ENCODE measurements around the gene MCEMP1.

MCEMP1 gene

DNA sequence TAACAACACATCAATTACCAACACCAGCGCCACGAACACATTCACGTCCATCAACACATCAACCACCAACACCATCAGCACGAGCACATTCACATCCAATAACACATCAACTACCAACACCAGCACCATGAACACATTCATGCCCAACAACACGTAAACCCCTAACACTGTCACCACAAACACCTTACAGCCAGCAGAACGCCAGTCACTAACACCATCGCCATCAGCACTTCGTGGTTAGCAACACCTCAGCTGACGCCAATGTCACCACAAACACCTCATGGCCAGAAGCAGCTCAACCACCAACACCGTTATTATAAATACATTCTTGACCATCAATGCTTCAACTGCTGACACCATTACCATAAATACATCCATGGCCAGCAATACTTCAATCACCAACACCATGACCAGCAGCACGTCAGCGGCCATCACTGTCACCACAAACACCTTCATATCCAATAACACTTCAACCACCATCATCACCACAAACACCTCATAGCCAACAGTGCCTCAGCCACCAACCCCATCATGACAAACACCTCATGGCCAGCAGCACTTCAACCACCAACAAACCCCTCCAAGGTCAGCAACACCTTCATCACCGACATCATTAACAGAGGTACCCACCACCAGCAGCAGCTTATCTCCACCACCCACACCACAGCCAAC, 15.7 kb downstream of the MCEMP1 start:
- H3F3A ChIP-seq (ENCODE audit: control insufficient read depth, insufficient read depth) = no peaks in the 10 kb centered on the region
- no peaks in the 10 kb centered on the region for H3K36me3 ChIP-seq (ENCODE audit: control insufficient read depth, low read length)
- H3K27me3 ChIP-seq (ENCODE audit: control insufficient read depth, low read length) = peaks cover 24% of the 10 kb centered on the region
- no peaks in the 10 kb centered on the region for H3K9me2 ChIP-seq (replicated peaks; ENCODE audit: control insufficient read depth, low read length)
- no peaks in the 10 kb centered on the region for H3K9me3 ChIP-seq (ENCODE audit: control insufficient read depth, insufficient read depth, low read length)
- no peak overlapping the region for H3K27ac ChIP-seq (ENCODE audit: low read depth, low read length)
- no peak overlapping the region for H3K4me3 ChIP-seq (ENCODE audit: low read length)
- TF ChIP-seq EZH2phosphoT487 (IDR thresholded peaks at IDR 0.05; ENCODE audit: borderline replicate concordance, low read length) = no peak
- TF ChIP-seq, protein P1, sequence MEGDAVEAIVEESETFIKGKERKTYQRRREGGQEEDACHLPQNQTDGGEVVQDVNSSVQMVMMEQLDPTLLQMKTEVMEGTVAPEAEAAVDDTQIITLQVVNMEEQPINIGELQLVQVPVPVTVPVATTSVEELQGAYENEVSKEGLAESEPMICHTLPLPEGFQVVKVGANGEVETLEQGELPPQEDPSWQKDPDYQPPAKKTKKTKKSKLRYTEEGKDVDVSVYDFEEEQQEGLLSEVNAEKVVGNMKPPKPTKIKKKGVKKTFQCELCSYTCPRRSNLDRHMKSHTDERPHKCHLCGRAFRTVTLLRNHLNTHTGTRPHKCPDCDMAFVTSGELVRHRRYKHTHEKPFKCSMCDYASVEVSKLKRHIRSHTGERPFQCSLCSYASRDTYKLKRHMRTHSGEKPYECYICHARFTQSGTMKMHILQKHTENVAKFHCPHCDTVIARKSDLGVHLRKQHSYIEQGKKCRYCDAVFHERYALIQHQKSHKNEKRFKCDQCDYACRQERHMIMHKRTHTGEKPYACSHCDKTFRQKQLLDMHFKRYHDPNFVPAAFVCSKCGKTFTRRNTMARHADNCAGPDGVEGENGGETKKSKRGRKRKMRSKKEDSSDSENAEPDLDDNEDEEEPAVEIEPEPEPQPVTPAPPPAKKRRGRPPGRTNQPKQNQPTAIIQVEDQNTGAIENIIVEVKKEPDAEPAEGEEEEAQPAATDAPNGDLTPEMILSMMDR (IDR thresholded peaks at IDR 0.05; ENCODE audit: low read depth, low read length, poor library complexity, severe bottlenecking) = no peak
- H3K4me1 ChIP-seq (ENCODE audit: control insufficient read depth, low read length) = no peaks in the 10 kb centered on the region; the same call in 1 of the 2 replicates
- H3K79me2 ChIP-seq (ENCODE audit: control insufficient read depth, low read length) = no peaks in the 10 kb centered on the region
- no peak overlapping the region for H3K4me2 ChIP-seq (ENCODE audit: low read length)
- H4K20me1 ChIP-seq (ENCODE audit: control insufficient read depth, insufficient read depth, low read depth, low read length) = no peaks in the 10 kb centered on the region

DNA sequence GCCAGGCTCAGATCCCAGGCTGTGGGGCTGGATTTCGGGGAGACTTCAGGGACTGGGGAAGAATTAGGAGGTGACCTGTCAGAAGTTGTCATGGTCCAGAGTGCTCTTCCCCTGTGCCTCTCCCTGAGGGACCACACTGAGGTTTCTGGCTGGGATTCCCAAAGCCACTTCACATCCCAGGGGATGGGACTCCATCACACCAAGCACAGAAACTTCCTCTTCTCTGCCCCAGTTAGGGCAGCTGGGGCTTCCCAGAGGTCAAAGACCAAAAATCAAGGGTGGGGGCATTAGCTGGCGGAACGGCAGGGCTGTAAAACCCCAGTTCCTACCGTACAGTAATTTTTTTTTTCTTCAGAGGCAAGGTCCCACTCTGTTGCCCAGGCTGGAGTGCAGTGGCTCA, 17.6 kb downstream of the MCEMP1 start:
- no peaks in the 10 kb centered on the region for H3K9me3 ChIP-seq (ENCODE audit: control insufficient read depth, insufficient read depth, low read length)
- no peak overlapping the region for H3K4me3 ChIP-seq (ENCODE audit: low read length)
- no peaks in the 10 kb centered on the region for H3K9me2 ChIP-seq (replicated peaks; ENCODE audit: control insufficient read depth, low read length)
- H3K4me1 ChIP-seq (ENCODE audit: control insufficient read depth, low read length) = peaks cover 4% of the 10 kb centered on the region
- TF ChIP-seq, protein P1 (IDR thresholded peaks at IDR 0.05; ENCODE audit: low read depth, low read length, poor library complexity, severe bottlenecking) = no peak
- TF ChIP-seq EZH2phosphoT487 (IDR thresholded peaks at IDR 0.05; ENCODE audit: borderline replicate concordance, low read length) = no peak
- no peaks in the 10 kb centered on the region for H3F3A ChIP-seq (ENCODE audit: control insufficient read depth, insufficient read depth)
- H4K20me1 ChIP-seq (ENCODE audit: control insufficient read depth, insufficient read depth, low read depth, low read length) = no peaks in the 10 kb centered on the region
- H3K79me2 ChIP-seq (ENCODE audit: control insufficient read depth, low read length) = no peaks in the 10 kb centered on the region
- no peaks in the 10 kb centered on the region for H3K36me3 ChIP-seq (ENCODE audit: control insufficient read depth, low read length)
- H3K27me3 ChIP-seq (ENCODE audit: control insufficient read depth, low read length) = peaks cover 43% of the 10 kb centered on the region
- no peak overlapping the region for H3K4me2 ChIP-seq (ENCODE audit: low read length)
- no peak overlapping the region for H3K27ac ChIP-seq (ENCODE audit: low read depth, low read length)

DNA sequence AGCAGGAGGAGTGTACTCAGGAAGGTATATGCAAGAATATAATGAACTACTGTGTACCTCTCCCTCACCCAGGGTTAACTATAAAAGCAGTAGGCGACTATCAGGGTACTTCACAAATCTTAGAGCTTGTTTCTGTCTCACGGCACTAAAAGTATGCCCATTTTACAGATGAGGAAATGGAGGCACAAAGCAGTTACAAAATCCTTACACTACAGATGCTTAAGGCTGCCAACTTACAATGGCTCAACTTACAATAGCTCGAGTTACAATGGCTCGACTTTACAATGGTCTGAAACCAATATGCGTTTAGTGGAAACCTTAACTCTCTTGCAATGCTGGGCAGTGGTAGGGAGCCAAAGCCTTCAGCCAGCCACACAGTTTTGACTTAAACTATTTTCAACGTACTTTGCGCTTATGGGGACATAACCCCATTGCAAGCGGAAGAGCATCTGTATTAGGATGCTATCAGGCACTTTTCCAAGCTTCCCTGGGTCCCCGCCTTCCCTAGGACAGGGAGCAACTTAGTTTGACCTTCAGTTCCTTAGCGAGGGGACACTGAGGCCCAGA, 20.9 kb downstream of the MCEMP1 start:
- Histone ChIP-seq H3K79me2 (ENCODE audit: control insufficient read depth, low read length) (no peaks in the 10 kb centered on the region), H3K4me3 (ENCODE audit: low read length) (no peak overlapping the region), H3K9me3 (ENCODE audit: control insufficient read depth, insufficient read depth, low read length) (no peaks in the 10 kb centered on the region), H3K4me1 (ENCODE audit: control insufficient read depth, low read length) (peaks cover 26% of the 10 kb centered on the region), H4K20me1 (ENCODE audit: control insufficient read depth, insufficient read depth, low read depth, low read length) (peaks cover 4% of the 10 kb centered on the region; the same call in 1 of the 2 replicates), H3K27me3 (ENCODE audit: control insufficient read depth, low read length) (peaks cover 67% of the 10 kb centered on the region), H3F3A (ENCODE audit: control insufficient read depth, insufficient read depth) (peaks cover 7% of the 10 kb centered on the region; the same call in 1 of the 2 replicates), H3K9me2 (replicated peaks; ENCODE audit: control insufficient read depth, low read length) (no peaks in the 10 kb centered on the region), H3K36me3 (ENCODE audit: control insufficient read depth, low read length) (no peaks in the 10 kb centered on the region), H3K4me2 (ENCODE audit: low read length) (no peak overlapping the region), H3K27ac (ENCODE audit: low read depth, low read length) (no peak overlapping the region)
- TF ChIP-seq EZH2phosphoT487 (IDR thresholded peaks at IDR 0.05; ENCODE audit: borderline replicate concordance, low read length) = 0 out of 2 replicates have a peak, but pooled peaks have one; percentile 1
- TF ChIP-seq, protein P1 (IDR thresholded peaks at IDR 0.05; ENCODE audit: low read depth, low read length, poor library complexity, severe bottlenecking) = no peak

All from DOHH2 (cell line).